Islet of Langerhans (tissue), 1 donor: ENCODE results near the gene MCM8.

Experiments used
- FAIRE-seq: peaks from one replicate; lab custom pipeline; 2011; peaks lifted over from hg19 to GRCh38; lab: Jason Lieb, UNC

Gene MCM8

GRCh38 chr20:5950271-5951031 is at the start of gene MCM8, which contains the start of gene TRMT6:
MCM8 (plus strand) TSS chr20:5950652; CDS start chr20:5952016, 1,364 bp downstream.
TRMT6 (minus strand) TSS chr20:5950533; CDS start chr20:5950405, 128 bp downstream.
- peak; percentile 95 for FAIRE-seq

- FAIRE-seq: no peak
Measured at GRCh38 chr20:5900908-5901307, 49.5 kb upstream of the MCM8 start.

GRCh38 chr20:5908981-5909380 is 41.5 kb upstream of the MCM8 start:
- no peak for FAIRE-seq

GRCh38 chr20:5910186-5910585 is 40.3 kb upstream of the MCM8 start:
- no peak for FAIRE-seq

- no peak for FAIRE-seq
Measured at GRCh38 chr20:5913166-5913565, 37.3 kb upstream of the MCM8 start.

GRCh38 chr20:5914859-5915258 is 35.6 kb upstream of the MCM8 start:
- peak; percentile 72 for FAIRE-seq

- FAIRE-seq: no peak
Measured at GRCh38 chr20:5918856-5919625, 31.4 kb upstream of the MCM8 start.

- FAIRE-seq: no peak
Measured at GRCh38 chr20:5919626-5920544, 30.6 kb upstream of the MCM8 start.

GRCh38 chr20:5920581-5920980 is 29.9 kb upstream of the MCM8 start:
- no peak for FAIRE-seq

GRCh38 chr20:5923493-5923892 is 27.0 kb upstream of the MCM8 start:
- FAIRE-seq: no peak

GRCh38 chr20:5925551-5925950 is 24.9 kb upstream of the MCM8 start:
- no peak for FAIRE-seq

- no peak for FAIRE-seq
Measured at GRCh38 chr20:5927749-5928462, 22.5 kb upstream of the MCM8 start.

- FAIRE-seq: no peak
Measured at GRCh38 chr20:5928836-5929715, 21.4 kb upstream of the MCM8 start.

GRCh38 chr20:5931411-5931810 is 19.0 kb upstream of the MCM8 start:
- FAIRE-seq: no peak

GRCh38 chr20:5932796-5933195 is 17.7 kb upstream of the MCM8 start:
- no peak for FAIRE-seq

GRCh38 chr20:5933802-5934436 is 16.5 kb upstream of the MCM8 start:
- FAIRE-seq: no peak

GRCh38 chr20:5935384-5935783 is 15.1 kb upstream of the MCM8 start:
- no peak for FAIRE-seq

- FAIRE-seq: no peak
Measured at GRCh38 chr20:5936238-5936637, 14.2 kb upstream of the MCM8 start.

GRCh38 chr20:5938456-5939029 is 11.9 kb upstream of the MCM8 start:
- no peak for FAIRE-seq

GRCh38 chr20:5945963-5946362 is 4.5 kb upstream of the MCM8 start:
- FAIRE-seq: no peak
